ENCODE measurements around the gene ZNF490.
A peak's percentile ranks its signal among the peaks of the same experiment; 100 is the strongest.
"Not testable (repeated sequence)": the region's sequence is repeated elsewhere in the genome, so short reads cannot be mapped to it uniquely, and the experiment has no call there.

Gene ZNF490

GRCh38 chr19:12610540-12611360 is at the start of gene ZNF490, which contains the start of gene ZNF791:
ZNF490 (minus strand) TSS chr19:12610813; CDS start chr19:12610680, 133 bp downstream.
ZNF791 (plus strand) TSS chr19:12610920; CDS start chr19:12611080, 160 bp downstream.
- peak; percentile 95 for DNase-seq (ENCODE audit: low read depth)

GRCh38 chr19:12657966-12658365 is 47.4 kb upstream of the ZNF490 start:
- no peak for DNase-seq (ENCODE audit: low read depth)

GRCh38 chr19:12656899-12657571 is 46.4 kb upstream of the ZNF490 start:
- DNase-seq (ENCODE audit: low read depth): no peak

DNA sequence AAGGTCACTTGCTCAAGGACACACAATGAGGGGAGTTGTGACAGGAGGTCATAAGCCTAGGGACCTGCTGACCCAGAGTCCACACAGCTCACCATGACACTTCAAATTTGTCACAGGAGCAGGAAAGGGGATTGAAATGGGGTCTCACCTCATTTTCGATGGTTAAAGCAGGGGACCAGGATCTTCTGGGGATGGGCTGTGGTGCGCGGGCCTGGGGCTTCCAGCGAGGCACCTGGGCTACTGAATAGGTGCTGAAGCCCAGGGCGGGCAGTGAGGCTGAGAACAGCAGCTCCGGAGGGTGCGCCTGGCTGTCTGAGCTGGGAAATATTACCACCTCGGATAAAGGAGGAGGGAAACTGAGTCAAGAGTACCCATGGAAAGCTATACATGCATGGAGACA is 44.9 kb upstream of the ZNF490 start:
- no peak for DNase-seq (ENCODE audit: low read depth)

DNA sequence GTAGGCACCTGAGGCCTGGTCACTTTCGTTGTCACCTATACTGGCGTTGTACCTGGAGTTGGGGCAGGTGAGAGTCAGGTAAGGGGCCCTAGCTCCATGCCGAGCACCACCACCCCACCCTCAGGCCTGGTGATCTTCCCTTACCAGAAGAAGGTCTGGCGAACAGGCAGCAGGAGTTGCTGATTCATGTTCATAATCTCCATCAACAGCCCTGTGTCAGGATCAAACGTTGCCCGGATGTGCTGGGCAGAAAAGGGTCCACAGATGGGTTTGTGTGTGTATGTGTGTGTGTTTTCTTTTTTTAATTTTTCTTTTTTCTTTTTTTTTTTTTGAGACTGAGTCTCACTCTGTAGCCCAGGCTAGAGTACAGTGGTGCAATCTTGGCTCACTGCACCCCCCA is 41.6 kb upstream of the ZNF490 start:
- no peak for DNase-seq (ENCODE audit: low read depth)

GRCh38 chr19:12649941-12650340 is 39.3 kb upstream of the ZNF490 start:
- DNase-seq (ENCODE audit: low read depth): no peak

DNA sequence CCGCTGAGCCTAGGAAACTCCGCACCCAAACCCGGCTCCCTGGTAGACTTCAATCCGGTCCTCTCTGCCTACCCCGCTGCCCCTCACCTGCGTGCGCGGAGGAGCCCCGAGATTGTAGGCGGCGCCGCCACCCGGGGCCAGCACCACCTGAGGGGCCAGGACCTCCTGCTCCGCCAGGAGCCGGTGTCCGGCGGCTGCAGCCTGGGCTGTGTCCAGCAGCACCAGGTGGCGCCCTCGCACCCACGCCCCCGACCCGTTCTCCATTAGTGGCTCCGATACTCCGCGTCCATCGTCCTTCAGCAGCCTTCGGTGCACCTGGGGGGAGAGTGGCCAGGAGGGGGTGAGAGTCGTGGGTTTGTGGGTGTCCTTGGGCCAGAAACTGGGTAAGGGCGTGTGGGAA is 37.5 kb upstream of the ZNF490 start:
- no peak for DNase-seq (ENCODE audit: low read depth)

DNA sequence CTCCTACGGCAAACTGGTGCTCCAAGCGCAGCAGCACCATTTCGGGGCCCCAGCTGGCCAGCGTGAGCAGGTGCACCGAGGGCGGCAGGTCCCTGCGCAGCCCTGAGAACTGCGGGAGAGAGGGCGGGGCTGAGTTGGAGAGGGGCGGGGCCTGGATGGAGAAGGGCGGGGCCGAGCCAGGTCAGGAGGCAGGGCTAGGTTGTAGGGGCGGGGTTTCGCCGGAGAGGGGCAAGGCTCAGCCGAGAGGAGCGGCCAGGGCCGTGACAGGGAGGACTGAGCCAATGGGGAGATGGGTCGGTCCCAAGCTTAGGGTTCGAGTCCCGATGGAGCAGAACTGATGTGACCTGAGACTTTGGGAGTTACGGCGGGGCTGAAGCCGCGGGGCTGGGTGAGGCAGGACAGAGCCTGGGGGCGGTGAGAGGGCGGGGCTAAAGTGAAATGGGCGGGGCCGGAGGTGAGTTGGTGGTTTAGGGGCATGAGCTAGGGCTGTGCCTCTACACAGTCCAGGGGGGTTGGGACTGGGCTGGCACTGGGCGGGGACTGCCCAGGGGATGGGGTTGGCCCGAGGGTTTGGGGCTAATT is 37.0 kb upstream of the ZNF490 start:
- no peak for DNase-seq (ENCODE audit: low read depth)

DNA sequence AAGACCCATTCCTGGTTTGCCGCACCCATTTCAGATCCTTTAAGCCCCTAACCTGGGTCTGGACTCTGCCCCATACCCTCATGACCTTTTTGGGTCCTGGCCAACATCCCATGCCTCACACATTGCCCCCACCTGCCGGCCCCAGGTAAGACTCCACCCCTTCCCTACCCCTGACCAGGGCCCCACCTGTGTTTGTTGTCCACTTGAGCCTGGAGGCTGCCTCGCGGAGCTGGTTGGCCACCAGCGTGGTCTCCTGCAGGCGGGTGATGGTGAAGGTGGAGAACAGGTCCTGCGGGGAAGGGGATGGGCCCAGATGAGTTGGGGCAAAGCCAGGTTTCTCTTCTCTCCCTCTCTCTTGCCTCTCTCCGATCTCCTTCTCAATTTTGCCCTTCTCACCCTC is 36.4 kb upstream of the ZNF490 start:
- DNase-seq (ENCODE audit: low read depth): no peak

DNA sequence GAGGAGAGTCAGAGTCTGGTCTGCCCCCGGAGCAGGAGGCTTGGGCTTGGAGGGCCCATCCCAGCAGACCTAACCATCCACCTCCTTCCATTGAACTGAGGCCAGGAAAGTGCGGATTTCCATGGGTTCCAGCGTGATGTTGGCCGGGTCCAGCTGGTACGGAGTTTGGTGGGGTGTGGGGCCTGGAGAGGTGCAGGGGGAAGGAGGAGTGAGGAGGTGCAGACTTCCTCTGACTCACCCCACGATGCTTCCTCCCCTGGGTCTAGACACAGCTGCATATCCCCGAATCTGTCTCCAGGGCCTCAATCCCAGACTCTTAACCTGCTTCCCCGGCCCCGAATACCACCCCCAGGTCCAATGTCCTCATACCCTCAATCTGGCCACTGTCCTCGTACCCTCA is 35.9 kb upstream of the ZNF490 start:
- no peak for DNase-seq (ENCODE audit: low read depth)

DNA sequence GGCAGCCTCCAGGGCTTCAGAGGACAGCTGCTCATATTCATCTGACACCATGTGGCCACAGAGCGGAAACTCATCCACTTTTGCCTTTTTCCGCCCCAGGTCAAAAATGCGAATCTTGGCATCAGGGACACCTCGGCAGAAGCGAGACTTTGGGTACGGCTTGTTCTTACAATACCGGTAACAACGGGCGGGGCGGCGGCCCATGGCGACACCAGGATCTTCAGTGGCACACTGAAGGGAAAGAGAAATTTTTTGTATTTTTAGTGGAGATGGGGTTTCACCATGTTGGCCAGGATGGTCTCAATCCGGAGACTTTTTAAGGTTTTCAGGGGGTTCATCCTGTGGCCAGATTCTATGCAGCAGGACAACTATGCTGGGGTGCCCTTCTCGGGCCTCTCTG is 33.1 kb upstream of the ZNF490 start:
- not testable (repeated sequence) for DNase-seq (ENCODE audit: low read depth)

DNA sequence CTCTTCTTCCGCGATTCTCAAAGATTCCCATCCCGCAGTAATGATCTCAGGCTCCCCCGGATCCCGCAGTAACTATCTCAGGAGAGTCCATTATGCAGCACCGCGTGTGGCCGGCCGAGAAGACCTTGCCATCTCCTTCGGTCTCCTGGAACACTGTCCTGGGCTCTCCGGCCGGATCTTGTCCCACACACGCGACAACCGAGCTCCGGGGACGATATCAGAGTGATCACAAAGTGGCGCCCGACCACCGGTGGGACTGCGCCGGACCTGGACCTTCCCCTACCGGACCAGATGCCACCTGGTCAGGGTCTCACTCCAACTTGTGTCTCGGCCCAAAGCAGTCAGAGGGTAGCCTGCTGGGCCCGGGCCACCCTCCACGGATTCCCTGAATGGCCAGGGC is 31.9 kb upstream of the ZNF490 start:
- DNase-seq (ENCODE audit: low read depth): no peak

DNA sequence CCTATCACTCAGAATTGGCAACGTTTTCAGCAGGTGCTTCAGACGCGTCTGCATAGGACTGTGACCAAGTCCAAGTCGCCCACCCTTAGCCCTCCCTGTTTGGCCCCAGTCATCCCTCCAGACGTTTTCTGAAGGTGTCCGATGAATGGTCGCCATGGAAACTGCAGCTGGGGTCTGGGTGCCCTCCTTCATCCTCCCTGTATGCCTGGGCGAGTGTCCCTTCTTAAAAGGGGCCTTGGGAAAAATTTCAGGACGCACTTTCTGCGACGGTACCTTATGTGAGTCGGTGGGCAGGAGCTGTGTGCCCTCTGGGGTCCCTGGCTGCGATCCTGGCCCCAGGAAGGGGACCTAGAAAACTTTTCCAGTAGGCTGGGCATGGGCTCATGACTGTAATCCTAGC is 30.8 kb upstream of the ZNF490 start:
- no peak for DNase-seq (ENCODE audit: low read depth)

- peak; percentile 79 for DNase-seq (ENCODE audit: low read depth)
These were observed 29.4 kb upstream of the ZNF490 start for GRCh38 chr19:12639901-12640613.

GRCh38 chr19:12638611-12639182 is 28.1 kb upstream of the ZNF490 start:
- DNase-seq (ENCODE audit: low read depth): no peak

- DNase-seq (ENCODE audit: low read depth): no peak
These were observed 26.0 kb upstream of the ZNF490 start for GRCh38 chr19:12636631-12637030.

- no peak for DNase-seq (ENCODE audit: low read depth)
These were observed 18.6 kb upstream of the ZNF490 start for GRCh38 chr19:12629215-12629614.

- no peak for DNase-seq (ENCODE audit: low read depth)
These were observed 17.7 kb upstream of the ZNF490 start for GRCh38 chr19:12628040-12629022.

- no peak for DNase-seq (ENCODE audit: low read depth)
These were observed 16.3 kb upstream of the ZNF490 start for GRCh38 chr19:12626958-12627357.

DNA sequence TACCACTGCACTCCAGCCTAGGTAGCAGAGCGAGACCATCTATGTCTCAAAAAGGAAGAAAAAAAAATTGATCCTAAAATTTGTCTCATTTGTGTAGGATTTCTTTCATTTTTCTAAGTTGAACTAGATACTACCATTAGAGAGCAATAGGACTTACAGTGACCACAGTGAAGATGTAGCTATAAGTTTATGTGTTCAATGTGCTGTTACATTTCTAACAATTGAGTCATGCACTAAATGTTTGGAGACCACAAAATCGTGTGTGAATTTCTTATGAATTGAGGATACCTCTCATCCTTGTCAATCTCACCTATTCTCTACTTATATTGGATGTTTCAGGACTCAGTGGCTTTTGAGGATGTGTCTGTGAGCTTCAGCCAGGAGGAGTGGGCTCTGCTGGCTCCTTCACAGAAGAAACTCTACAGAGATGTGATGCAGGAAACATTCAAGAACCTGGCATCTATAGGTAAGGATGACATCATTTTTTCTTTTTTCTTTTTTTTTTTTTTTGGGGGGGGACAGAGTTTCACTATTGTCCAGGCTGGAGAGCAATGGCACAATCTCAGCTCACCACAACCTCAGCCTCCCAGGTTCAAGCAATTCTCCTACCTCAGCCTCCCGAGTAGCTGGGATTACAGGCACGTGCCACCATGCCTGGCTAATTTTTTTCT is 12.9 kb upstream of the ZNF490 start:
- no peak for DNase-seq (ENCODE audit: low read depth)
